H1 (cell line): ENCODE data around the gene SPINK7.

Experiments
- CHD1 ChIP-seq: IDR thresholded peaks from 2 replicates; pipeline ENCODE4 v1.6.1; 2012; ENCODE audit warnings: low read depth, low read length, improper control_type of control experiment
- FOSL1 ChIP-seq: IDR thresholded peaks from 2 replicates; pipeline ENCODE4 v1.6.1; 2011; ENCODE audit warnings: mild to moderate bottlenecking, low read depth, low read length, moderate library complexity; ENCODE audit not compliant: insufficient read depth
- PHF8 ChIP-seq: fragments of 200-600 bp; sonication (generic); conservative IDR thresholded peaks from 2 replicates; pipeline ENCODE4 v1.7.1; 2012; ENCODE audit warnings: low read depth, mild to moderate bottlenecking, inconsistent platforms, low read length, moderate library complexity
- POLR2A ChIP-seq, 2 experiments: IDR thresholded peaks; 1 replicate in 1 of 2; 2 replicates in 1 of 2; pipeline ENCODE4 v1.6.1; 2011; ENCODE audit warnings: low read depth in 2 of 2, low read length in 2 of 2, mild to moderate bottlenecking in 2 of 2; ENCODE audit errors: control extremely low read depth in 1 of 2
- POLR2AphosphoS5 ChIP-seq: IDR thresholded peaks from 2 replicates; pipeline ENCODE4 v1.6.1; 2011; ENCODE audit warnings: low read depth, low read length
- SP4 ChIP-seq: IDR thresholded peaks from 2 replicates; pipeline ENCODE4 v1.6.1; 2012; ENCODE audit warnings: low read length, inconsistent platforms
- YY1 ChIP-seq: IDR thresholded peaks from 2 replicates; pipeline ENCODE4 v1.6.1; 2011; ENCODE audit warnings: low read depth, mild to moderate bottlenecking, low read length
- TF ChIP-seq, protein P1 (sequence below): IDR thresholded peaks from 2 replicates; pipeline ENCODE4 v1.6.1; 2011; ENCODE audit warnings: low read length, improper control_type of control experiment
- TF ChIP-seq, protein P2 (sequence below), 3 experiments: IDR thresholded peaks; 1 replicate in 2 of 3; 2 replicates in 1 of 3; pipeline versions ENCODE4 v1.5.1 to v1.6.1; 2011; ENCODE audit warnings: low read length in 3 of 3, mild to moderate bottlenecking in 3 of 3, inconsistent platforms in 2 of 3, low read depth in 1 of 3, moderate library complexity in 1 of 3; ENCODE audit not compliant: insufficient read depth in 1 of 3; ENCODE audit errors: control extremely low read depth in 1 of 3
- TF ChIP-seq, protein P3 (sequence below): IDR thresholded peaks from 2 replicates; pipeline ENCODE4 v1.6.1; 2011; ENCODE audit warnings: low read depth, mild to moderate bottlenecking, low read length; ENCODE audit not compliant: insufficient read depth

DNA sequence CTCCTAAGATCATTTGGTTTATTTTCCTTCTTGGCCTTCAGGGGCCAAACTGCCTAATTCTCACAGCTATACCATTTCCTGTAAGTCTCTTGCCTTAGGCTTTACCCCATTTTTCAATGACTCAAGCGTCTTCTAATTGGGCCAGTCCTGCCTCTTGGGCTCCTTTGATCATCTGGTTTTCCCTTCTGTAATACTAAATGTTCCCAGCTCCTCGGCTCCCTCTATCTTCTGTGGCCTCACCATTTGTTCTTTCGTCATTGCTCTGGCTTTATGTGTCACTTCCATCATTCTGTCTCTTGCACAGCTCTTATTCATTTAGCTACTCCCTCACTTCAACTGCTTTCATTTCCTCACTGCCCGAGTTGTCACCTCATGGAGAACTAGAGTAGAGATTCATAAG, 14.5 kb upstream of the SPINK7 start:
- TF ChIP-seq, protein P1, sequence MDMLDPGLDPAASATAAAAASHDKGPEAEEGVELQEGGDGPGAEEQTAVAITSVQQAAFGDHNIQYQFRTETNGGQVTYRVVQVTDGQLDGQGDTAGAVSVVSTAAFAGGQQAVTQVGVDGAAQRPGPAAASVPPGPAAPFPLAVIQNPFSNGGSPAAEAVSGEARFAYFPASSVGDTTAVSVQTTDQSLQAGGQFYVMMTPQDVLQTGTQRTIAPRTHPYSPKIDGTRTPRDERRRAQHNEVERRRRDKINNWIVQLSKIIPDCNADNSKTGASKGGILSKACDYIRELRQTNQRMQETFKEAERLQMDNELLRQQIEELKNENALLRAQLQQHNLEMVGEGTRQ = no peak
- no peak for TF ChIP-seq SP4
- no peak for TF ChIP-seq POLR2A (IDR thresholded peaks at IDR 0.05; ENCODE audit: control extremely low read depth in 1 of 2, low read depth in 2 of 2, low read length in 2 of 2)
- TF ChIP-seq, protein P2, sequence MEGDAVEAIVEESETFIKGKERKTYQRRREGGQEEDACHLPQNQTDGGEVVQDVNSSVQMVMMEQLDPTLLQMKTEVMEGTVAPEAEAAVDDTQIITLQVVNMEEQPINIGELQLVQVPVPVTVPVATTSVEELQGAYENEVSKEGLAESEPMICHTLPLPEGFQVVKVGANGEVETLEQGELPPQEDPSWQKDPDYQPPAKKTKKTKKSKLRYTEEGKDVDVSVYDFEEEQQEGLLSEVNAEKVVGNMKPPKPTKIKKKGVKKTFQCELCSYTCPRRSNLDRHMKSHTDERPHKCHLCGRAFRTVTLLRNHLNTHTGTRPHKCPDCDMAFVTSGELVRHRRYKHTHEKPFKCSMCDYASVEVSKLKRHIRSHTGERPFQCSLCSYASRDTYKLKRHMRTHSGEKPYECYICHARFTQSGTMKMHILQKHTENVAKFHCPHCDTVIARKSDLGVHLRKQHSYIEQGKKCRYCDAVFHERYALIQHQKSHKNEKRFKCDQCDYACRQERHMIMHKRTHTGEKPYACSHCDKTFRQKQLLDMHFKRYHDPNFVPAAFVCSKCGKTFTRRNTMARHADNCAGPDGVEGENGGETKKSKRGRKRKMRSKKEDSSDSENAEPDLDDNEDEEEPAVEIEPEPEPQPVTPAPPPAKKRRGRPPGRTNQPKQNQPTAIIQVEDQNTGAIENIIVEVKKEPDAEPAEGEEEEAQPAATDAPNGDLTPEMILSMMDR (IDR thresholded peaks at IDR 0.05; ENCODE audit: control extremely low read depth in 1 of 3, insufficient read depth in 1 of 3, low read depth in 1 of 3, low read length in 3 of 3) = peak in 2 of 3 experiments; percentile 13 to 15; a peak in 1 of 4 replicates
- no peak for TF ChIP-seq CHD1
- no peak for TF ChIP-seq FOSL1
- TF ChIP-seq PHF8 = no peak
- TF ChIP-seq, protein P3, sequence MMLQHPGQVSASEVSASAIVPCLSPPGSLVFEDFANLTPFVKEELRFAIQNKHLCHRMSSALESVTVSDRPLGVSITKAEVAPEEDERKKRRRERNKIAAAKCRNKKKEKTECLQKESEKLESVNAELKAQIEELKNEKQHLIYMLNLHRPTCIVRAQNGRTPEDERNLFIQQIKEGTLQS = no peak
- TF ChIP-seq POLR2AphosphoS5 = no peak
- TF ChIP-seq YY1 = no peak
